K562 (cell line): ENCODE results near the gene BCAS3.

ENCODE experiments used
- CTCF ChIP-seq, 3 experiments: IDR thresholded peaks in 2 of 3; conservative IDR thresholded peaks in 1 of 3; 2 replicates each; pipeline ENCODE4 v1.5.1; 2011 to 2012; ENCODE audit warnings: low read length in 3 of 3, mild to moderate bottlenecking in 3 of 3, control low read depth in 2 of 3, improper control_type of control experiment in 1 of 3, inconsistent platforms in 1 of 3, low read depth in 1 of 3, mixed read lengths in 1 of 3, moderate library complexity in 1 of 3; ENCODE audit not compliant: insufficient read depth in 2 of 3
- DNMT1 ChIP-seq: fragments of 450-650 bp; IDR thresholded peaks from 2 replicates; pipeline ENCODE4 v1.6.1; 2016; ENCODE audit warnings: antibody characterized with exemption, mild to moderate bottlenecking
- ELF4 ChIP-seq: fragments of 450-650 bp; formaldehyde crosslinking; IDR thresholded peaks from 2 replicates; pipeline ENCODE4 v1.4.0; 2022; ENCODE audit warnings: missing genetic modification characterization
- HDAC6 ChIP-seq: IDR thresholded peaks from 2 replicates; pipeline ENCODE4 v1.6.1; 2012; ENCODE audit warnings: low read depth, mild to moderate bottlenecking, control low read depth, inconsistent platforms, low read length, moderate library complexity
- MLX ChIP-seq, 2 experiments: fragments of 450-650 bp in 1 of 2; sonication (generic) in 1 of 2; formaldehyde crosslinking; conservative IDR thresholded peaks; 2 replicates each; pipeline versions ENCODE4 v1.4.0 to v1.8.1; 2020 to 2022; ENCODE audit warnings: mild to moderate bottlenecking in 1 of 2, missing genetic modification reagents in 1 of 2
- TF ChIP-seq, protein P1 (sequence below): fragments of 250-450 bp; sonication (Bioruptor Pico); IDR thresholded peaks from 2 replicates; pipeline ENCODE4 v1.5.0; 2020; ENCODE audit warnings: mild to moderate bottlenecking, borderline replicate concordance

DNA sequence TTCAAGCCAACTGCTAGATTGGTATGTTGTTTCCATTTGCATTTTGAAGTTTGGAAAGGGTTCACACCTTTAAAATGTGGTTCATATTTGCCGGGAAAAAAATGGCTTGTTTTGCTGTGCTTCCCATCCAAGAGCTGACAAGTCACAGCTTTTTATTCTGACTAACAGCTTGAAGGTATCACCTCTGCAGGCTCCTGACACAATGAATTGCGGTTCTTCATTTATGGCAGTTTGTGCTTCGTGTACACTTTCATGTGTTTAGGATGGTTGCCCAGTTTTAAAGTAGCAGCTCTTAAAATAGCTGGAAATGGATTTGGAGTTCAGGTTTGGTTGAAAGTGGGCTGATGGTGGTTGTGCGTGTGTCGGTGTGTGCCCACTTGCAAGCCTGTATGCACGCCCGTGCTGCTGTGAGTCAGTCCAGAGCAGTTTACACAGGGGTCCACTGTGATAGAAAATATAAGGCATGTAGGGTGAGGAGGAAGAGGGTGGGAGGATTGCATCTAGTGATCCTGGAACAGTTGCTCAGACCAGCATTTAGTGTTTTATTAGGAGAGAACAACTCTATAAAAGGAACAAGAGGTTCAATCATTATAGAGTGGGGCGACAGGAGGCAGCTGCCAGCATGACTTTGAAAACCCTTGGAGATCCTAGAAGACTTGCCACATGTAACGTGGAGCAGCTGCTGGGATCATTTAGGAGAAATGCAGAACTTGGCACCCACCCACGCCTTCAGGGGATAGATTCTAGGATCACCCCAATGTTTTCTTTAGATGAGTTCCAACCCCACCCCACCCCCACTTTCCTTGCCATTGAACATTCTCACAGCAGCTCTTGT lies 614.0 kb downstream of the BCAS3 start:
- no peak for TF ChIP-seq DNMT1
- TF ChIP-seq ELF4 (CRISPR knock-in tag): no peak
- no peak for TF ChIP-seq MLX (CRISPR knock-in tag; conservative IDR thresholded peaks at IDR 0.05)
- no peak for TF ChIP-seq CTCF (IDR thresholded peaks at IDR 0.05 in 2 of 3, conservative IDR thresholded peaks at IDR 0.05 in 1 of 3; ENCODE audit: insufficient read depth in 2 of 3, low read depth in 1 of 3, low read length in 3 of 3)
- no peak for TF ChIP-seq HDAC6
- TF ChIP-seq, protein P1, sequence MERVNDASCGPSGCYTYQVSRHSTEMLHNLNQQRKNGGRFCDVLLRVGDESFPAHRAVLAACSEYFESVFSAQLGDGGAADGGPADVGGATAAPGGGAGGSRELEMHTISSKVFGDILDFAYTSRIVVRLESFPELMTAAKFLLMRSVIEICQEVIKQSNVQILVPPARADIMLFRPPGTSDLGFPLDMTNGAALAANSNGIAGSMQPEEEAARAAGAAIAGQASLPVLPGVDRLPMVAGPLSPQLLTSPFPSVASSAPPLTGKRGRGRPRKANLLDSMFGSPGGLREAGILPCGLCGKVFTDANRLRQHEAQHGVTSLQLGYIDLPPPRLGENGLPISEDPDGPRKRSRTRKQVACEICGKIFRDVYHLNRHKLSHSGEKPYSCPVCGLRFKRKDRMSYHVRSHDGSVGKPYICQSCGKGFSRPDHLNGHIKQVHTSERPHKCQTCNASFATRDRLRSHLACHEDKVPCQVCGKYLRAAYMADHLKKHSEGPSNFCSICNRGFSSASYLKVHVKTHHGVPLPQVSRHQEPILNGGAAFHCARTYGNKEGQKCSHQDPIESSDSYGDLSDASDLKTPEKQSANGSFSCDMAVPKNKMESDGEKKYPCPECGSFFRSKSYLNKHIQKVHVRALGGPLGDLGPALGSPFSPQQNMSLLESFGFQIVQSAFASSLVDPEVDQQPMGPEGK: no peak
